ENCODE results near the gene FOXA1. TPM values are rescaled to one million over a fixed set of nuclear protein-coding genes. Genes with fewer than 3 reads are reported as not detected.

Gene FOXA1
- total and polyA plus RNA-seq, 7 donors, result 14.4 to 19.4 (median 18.3) TPM; not detected in 4

DNA sequence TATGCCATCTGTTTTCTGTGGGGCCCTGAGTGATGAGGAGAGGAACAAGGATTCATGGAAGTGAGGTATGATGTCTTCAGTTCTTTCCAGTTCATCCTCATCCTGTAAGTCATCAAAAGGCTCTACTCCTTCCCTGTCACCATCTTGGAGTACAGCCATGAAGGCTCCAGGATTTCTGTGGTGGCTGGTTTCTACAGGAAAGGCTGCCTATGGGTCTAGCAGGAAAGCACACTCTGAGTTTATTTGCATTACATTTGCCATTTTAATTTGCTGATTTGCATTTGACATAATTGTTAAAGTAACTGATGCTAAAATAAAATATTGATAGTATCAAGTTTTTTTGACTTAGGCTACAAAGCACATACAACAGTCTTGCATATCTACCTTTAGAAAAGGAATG, 11.6 kb upstream of the FOXA1 start:
- TF ChIP-seq POLR2A (IDR thresholded peaks at IDR 0.05) (no peak), CTCF (IDR thresholded peaks at IDR 0.05) (no peak), EP300 (IDR thresholded peaks at IDR 0.05) (no peak), POLR2AphosphoS5 (IDR thresholded peaks at IDR 0.05) (no peak)
- Histone ChIP-seq H3K27me3 (peaks cover 21 to 97% (median 40%) of the 10 kb centered on the region in 3 donors), H3K4me1 (no peaks in the 10 kb centered on the region), H3K9me3 (no peaks in the 10 kb centered on the region), H3K4me3 (no peak overlapping the region), H3K27ac (no peak overlapping the region), H3K36me3 (no peaks in the 10 kb centered on the region)
- no peak for DNase-seq
- intact Hi-C loops (cut with DNase I), result no loop called here

DNA sequence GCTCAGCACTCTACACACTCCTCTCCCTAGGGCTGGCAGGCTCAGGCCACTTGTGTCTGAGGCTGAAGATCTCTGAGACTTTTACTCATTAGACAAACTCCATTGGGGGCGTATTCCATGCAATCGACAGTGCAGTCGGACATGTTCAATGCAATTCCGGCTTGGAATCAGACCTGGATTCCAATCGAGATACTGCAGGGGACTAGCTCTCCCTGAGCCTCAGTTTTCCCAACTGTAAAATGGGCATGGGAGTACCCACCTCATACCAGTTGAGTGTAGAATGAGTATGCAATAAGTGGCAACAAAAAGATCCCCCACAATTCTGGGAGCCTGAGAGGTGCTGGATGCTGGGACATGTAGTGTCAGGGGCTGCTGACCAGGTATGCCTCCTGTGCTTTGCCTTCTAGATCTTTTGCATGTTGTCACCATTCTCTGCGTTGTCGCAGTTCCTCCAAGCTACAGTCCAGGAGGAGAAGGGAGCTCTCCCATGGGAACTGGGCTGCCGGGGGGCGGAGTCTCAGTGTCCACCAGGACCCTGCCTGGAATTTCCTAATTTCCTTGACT, 8.7 kb upstream of the FOXA1 start:
- 82 to 88% methylated on average over 9 of the region's 9 CpGs for WGBS, 2 donors
- no peak for DNase-seq
- Histone ChIP-seq H3K4me1 (peaks cover 0 to 15% (median 12%) of the 10 kb centered on the region in 4 donors), H3K27ac (no peak overlapping the region), H3K4me3 (no peak overlapping the region), H3K36me3 (no peaks in the 10 kb centered on the region), H3K27me3 (peaks cover 29 to 97% (median 60%) of the 10 kb centered on the region in 3 donors), H3K9me3 (no peaks in the 10 kb centered on the region)
- TF ChIP-seq POLR2AphosphoS5 (IDR thresholded peaks at IDR 0.05) (no peak), CTCF (IDR thresholded peaks at IDR 0.05) (no peak), POLR2A (IDR thresholded peaks at IDR 0.05) (no peak), EP300 (IDR thresholded peaks at IDR 0.05) (no peak)
- intact Hi-C loops (cut with DNase I), result no loop called here

GRCh38 chr14:37602605-37603453, 7.8 kb upstream of the FOXA1 start:
- Histone ChIP-seq H3K36me3 (no peaks in the 10 kb centered on the region), H3K27ac (no peak overlapping the region), H3K9me3 (no peaks in the 10 kb centered on the region), H3K27me3 (peaks cover 39 to 98% (median 70%) of the 10 kb centered on the region in 3 donors), H3K4me1 (peaks cover 0 to 24% (median 20%) of the 10 kb centered on the region in 4 donors), H3K4me3 (no peak overlapping the region)
- WGBS, 2 donors, result 18 to 21% methylated on average over 24 of the region's 24 CpGs
- TF ChIP-seq EP300 (IDR thresholded peaks at IDR 0.05) (no peak), POLR2A (IDR thresholded peaks at IDR 0.05) (no peak), CTCF (IDR thresholded peaks at IDR 0.05) (no peak), POLR2AphosphoS5 (IDR thresholded peaks at IDR 0.05) (no peak)
- intact Hi-C loops (cut with DNase I), result no loop called here
- DNase-seq, result no peak

GRCh38 chr14:37601865-37602264, 6.8 kb upstream of the FOXA1 start:
- no peak overlapping the region for H3K4me3 ChIP-seq
- H3K36me3 ChIP-seq, result no peaks in the 10 kb centered on the region
- 23% methylated on average over 22 of the region's 22 CpGs for WGBS, 2 donors
- H3K27ac ChIP-seq, result no peak overlapping the region
- no peaks in the 10 kb centered on the region for H3K9me3 ChIP-seq
- intact Hi-C loops (cut with DNase I), result no loop called here
- TF ChIP-seq POLR2AphosphoS5 (IDR thresholded peaks at IDR 0.05) (no peak), EP300 (IDR thresholded peaks at IDR 0.05) (no peak), CTCF (IDR thresholded peaks at IDR 0.05) (no peak), POLR2A (IDR thresholded peaks at IDR 0.05) (no peak)
- DNase-seq, result no peak
- H3K4me1 ChIP-seq, result peaks cover 0 to 24% (median 22%) of the 10 kb centered on the region in 4 donors
- peaks cover 47 to 98% (median 79%) of the 10 kb centered on the region in 3 donors for H3K27me3 ChIP-seq

Data from sigmoid colon (tissue), 7 donors.